Hypothalamus (tissue), 51 donors: ENCODE measurements around the gene CTRL.
"Not testable (repeated sequence)": the region's sequence is repeated elsewhere in the genome, so short reads cannot be mapped to it uniquely, and the experiment has no call there.

Experiments used
- DNase-seq, 51 donors: peaks; one replicate each; lab custom pipeline; 2025; lab: John Stamatoyannopoulos, UW

CTRL gene

DNA sequence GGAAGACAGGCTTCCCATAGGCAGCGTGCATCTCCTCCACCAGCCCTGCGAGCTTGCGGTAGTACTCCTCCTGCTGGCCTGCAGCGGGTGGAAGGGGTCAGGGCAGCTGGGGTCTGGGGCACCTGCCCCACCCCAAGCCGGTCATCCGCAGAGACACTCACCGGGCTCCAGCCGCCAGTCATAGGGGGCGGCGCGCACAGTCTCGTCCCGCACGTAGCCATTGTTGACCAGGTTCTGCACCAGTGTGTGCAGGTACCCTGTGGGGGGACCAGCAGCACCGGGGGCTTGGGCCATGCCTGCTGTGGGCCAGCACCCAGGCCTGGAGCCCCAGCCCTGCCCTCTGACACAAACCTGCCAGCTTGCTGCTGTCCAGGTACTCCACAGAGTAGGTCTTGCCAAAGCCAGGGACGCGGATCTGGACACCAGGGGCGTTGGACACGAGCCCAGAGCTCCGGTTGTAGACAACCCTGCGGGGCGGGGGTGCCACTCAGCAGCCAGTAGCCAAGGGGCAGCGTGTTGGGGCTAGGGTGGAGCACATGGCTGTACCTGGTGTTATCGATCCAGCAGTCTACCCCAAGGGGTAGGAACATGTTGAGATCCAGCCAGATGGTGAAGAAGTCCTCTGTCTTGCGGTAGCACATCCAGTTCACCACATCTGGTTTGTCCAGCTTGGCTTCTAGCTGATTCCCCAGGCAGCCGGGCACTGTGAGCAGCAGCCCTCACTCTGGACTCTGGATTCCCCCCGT lies 11.0 kb upstream of the CTRL start:
- DNase-seq, result no peak

DNA sequence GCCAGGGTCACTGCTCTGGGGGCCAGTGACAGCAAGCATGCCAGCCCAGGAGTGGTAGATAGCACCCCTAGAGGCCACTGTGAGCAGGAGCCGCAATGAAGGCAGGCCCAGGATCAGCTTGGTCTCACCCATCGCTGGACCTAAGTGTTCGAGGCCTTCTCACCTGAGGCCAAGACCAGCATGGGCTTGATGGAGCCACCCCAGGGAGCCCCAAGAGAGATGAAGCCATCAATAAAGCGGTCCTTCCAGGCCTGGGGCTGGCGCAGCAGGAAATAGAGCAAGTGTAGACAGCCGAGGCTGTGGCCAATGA lies 10.5 kb upstream of the CTRL start:
- DNase-seq, result peak in 11 of 51 donors; percentile 14 to 39 (median 32)

DNA sequence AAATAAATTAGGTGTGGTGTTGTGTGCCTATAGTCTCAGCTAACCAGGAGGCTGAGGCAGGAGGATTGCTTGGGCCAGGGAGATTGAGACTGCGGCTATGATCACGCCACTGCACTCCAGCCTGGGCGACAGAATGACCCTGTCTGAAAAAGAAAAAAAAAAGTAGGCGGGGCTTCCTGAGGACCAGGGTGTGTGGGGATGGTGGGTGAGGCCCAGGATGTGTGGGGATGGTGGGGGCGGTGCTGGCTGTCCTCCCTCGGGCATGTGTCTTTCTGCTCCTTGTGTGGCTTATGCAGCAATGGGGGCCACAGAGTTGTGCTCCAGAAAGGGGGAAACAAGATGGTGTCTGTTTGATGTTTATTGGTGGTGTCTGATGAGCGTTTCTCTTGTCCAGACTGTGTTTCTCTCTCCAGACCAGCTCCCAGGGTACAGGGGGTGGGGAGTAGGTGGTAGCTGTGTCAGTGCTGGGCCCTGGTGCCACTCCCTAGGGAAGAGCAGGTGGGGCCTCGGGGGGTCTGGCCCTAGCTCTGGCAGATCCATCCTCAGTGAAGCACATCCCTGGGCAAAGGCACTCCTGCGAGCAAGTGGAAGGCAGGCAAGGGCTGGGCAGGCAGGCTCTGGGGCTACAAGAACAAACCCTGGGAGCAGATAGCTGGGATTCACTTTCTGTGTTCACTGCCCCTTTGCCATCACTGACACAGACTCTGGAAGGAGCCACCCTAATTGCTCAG lies 10.0 kb upstream of the CTRL start:
- DNase-seq, result peak in 1 of 51 donors; percentile 14

DNA sequence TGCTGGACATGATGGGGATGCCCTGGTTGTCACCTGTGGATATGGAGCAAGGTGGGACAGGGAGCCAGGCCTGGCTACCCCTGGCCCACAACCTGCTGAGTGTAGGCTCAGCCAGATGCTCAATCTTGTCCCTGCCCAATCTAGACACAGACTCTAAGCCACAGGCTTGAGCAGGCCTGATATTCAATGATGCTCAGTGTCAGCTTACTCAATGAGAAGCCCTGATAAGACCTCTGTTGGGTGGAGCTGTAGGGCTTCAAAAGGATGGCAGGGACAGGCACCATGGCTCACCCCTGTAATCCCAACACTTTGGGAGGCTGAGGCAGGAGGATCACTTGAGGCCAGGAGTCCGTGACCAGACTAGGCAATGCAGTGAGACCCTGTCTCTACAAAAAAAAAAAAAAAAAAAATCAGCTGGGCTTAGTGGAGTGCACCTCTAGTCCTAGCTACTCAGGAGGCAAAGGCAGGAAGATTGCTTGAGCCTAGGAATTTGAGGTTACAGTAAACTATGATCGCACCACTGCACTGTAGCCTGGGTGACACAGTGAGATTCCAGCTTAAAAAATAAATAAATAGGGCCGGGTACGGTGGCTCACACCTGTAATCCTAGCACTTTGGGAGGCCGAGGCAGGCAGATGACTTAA lies 8.9 kb upstream of the CTRL start:
- no peak for DNase-seq

DNA sequence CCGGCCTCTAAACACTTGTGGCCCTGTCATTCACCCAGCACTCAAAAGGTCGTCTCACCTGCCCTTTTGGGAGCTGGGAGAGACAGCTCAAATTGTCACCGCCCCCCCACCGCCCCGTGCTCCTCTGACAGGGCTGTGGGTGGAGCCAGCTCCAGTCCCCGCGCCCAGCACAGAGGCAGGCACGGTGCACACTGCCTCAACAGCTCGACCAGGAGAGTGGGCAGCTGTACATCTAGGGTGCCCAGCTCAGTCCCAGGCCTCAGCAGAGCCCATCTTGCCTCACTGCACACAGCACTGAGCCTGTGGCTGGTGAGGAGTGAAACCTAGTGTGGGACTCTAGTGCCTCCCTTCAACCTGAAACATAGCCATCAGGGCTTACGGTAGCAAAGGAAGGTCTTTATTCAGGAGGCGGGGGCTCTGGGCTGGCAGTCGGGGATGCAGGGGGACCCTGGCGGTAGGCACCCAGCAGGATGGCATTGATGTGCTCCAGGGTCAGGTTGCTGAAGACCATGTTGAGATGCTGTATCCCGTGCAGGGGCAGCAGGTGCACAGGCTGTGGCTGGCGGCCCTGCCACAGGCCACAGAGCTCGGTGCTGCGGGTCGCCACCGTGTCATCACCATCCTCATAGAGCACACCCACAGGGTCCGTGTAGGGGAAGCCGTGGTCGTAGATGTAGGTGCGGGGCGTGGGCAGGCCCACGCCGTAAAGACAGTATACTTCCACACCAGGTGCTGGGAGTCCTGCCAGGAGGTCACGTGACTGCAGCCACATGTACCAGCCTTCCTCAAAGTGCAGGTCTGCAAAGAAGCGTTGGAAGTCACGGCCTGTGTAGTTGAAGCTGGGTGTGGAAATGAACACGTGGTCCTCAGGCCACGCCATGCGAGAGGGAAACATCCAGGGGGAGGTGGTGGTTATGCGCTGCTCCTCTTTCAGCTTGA lies 8.1 kb upstream of the CTRL start:
- no peak for DNase-seq

DNA sequence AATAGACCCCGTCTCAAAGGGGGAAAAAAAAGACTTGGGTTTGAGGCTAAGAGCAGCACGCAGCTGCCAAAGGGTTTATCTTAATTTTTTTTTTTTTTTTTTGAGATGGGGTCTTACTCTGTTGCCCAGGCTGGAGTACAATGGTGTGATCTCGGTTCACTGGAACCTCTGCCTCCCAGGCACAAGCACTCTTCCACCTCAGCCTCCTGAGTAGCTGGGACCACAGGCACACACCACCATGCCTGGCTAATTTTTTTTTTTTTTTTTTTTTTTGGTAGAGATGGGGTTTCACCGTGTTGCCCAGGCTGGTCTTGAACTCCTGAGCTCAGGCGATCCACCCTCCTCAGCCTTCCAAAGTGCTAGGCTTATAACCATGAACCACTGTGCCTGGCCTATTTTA lies 6.1 kb upstream of the CTRL start:
- DNase-seq, result not testable (repeated sequence)

DNA sequence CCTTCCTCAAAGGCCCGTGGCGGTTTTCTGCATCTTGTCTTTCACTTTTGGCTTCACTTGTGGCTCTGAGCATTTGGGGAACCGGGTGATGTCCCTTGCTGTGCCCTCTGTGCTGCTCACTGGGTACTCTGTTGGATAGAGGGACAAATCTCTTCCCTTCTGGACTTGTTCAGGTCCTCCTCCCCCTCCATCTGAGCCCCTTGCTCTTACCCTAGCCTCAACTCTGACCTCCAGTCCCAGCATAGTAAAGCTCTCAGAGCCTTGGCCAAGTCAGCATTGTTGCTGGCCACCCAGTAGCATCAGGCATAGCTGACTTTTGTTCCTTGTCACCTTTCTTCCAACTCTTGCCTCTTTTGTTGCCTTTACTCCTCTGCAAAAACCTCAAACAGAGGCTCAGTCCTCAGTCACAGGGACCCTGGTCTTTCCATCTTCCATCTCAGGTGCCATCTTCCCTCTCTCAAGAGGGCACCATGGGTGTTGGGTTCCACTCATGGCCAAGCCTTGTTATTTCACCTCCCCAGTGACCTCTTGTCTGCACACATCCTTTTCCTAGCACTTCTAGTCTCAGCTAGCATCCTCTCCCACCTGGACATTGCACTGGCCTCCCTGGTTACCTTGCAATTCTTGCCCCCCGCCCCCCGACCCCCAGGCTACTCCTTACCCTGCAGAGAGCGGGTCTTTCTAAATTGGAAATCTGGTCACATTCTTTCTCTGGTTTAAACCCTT lies 5.4 kb upstream of the CTRL start:
- DNase-seq, result peak in 7 of 51 donors; percentile 22 to 65 (median 50)

DNA sequence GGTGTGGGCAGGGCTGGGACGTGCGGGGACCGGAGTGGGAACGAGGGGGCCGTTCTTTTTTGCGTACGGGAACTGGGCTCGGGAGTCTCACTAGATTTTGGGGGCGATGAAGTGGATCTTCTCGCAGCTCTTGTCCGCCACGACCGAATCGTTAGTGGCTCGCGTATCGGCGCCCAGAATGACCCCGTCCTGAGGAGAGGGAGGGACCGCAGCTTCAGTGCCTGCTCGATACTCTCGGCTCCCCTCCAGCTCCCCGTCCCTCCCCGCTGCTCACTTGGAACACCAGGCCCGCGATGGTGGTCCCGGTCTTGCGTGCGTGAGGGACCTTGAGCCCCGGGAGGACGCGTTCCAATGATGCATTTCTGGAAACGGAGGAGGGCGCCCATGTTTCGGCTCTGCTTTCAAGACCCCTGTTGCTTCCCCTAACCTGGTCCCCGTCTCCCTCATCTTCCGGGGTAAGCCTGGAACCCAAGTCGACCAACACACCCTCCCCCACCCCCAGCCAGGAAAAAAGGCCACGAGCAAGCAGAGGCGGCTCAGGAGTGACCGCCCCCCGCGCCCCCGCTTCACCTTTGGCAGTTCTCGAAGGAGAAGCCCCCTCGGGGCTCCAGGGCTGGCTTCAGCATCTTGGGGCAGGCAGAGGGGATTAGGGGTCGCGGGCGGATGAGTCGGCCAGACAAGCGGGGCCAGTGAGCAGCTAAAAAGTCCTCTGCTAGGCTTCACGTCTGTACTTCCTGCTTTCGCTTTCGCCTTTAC lies 4.6 kb upstream of the CTRL start, which contains the start of gene PSMB10:
PSMB10 (minus strand) TSS at position 727 of the 756 bp plus-strand sequence; CDS start at position 626, 101 bp downstream.
- DNase-seq, result peak in 34 of 51 donors; percentile 16 to 70 (median 54)

DNA sequence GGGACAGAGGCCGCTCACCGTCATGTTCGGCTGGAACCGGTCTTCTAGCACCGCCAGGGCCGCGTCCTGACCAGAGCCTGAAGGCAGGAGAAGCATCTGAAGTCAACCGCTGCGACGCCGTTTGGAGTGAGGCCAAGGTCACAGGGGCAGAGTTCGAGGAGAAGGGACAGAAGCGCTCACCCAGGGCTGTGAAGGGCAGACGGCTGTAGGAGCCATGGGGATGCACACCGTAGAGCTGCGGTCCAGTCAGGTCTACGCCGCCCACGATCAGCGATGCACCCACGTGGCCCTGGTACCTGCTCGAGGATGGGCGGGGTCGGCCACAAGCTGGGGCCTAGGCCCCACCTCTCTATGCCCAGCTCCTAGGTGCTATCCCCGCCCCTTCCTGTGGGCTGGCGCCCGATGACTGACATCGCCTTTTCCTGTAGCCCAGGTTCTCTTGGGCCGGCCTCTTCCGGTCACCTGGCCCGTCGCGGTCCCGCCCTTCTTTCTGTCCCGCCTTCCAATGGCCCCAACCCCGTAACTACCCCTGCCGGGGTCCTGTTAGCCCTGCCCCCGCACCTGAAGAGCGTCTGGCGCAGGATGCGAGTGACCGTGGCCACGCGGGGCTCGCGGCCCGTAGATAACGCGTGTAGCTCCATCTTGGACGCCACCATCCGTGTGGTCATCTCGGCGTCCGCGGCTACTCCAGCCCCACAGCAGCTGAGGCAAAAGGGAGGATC lies 3.9 kb upstream of the CTRL start:
- peak; percentile 43 to 98 (median 91) for DNase-seq

DNA sequence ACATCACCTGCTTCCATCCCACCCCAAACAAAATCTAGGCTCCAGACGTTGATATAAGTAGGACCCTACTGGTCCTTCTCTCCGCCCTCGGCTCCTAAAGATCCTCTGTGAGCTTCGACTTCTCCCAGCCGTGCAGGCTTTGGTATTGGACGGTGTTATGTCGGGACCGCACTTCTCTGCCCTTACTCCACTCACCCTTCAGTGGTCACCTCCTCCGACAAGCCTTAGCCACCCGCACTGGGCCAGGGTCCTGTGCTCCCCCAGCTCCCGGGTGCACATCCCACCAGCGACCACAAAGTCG lies 3.4 kb upstream of the CTRL start:
- DNase-seq, result no peak

DNA sequence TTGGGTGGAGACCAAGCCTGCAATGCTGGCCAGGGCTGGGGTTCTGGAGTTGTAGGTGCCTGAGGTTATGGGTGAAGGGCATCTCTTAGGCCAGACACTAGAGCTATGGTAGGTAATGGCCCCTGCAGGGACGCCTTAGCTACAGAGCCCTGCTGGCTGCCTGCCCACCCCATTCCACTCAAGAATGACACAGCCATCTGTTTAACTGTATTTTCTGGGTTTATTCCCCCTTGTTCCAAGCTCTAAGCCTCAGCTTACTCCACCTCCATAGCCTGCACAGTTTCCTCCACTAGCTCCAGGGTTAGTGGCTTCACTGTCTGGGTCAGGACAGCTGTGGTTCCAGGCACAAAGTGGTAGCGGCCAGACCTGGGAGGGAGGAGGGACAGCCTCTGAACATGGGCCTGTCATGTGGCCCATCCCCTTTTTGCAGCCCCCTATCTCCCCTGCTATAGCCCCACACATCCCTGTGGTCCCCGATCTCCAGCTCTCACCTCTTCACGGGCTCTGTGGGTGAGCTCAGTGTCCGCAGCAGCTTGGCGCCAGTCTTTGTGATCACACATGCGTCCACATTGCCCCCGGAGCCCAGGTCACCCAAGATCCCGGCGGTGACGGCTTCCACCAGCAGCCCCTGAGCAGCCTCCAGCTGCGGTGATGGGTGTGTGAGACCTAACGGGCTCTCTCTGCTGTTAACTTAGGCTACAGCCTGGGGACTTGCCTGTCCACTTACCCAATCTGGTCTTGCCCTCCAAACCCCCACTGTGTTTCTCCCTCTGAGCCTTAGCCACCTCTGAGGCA lies 2.8 kb upstream of the CTRL start:
- DNase-seq, result peak in 3 of 51 donors; percentile 14 to 41 (median 22)

DNA sequence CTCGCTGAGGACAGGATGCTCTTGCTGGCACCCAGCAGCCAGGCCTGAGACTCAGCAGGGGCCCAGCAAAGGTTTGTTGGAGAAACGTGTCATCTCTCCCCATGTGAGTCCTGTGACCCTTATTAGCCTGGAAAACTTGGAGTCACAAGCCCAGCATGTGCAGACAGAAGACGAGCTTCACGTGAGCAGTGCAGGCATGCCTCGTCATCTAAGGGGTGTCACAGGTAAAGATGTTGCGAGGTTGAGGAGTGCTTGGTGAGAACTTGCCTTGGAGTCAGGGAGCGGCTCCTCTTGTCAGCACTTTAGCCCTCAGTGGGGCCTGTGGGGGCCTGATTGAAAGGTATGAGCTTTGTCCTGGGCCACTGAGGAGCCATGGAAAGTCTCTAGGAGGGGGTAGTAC lies 2.1 kb upstream of the CTRL start:
- no peak for DNase-seq

DNA sequence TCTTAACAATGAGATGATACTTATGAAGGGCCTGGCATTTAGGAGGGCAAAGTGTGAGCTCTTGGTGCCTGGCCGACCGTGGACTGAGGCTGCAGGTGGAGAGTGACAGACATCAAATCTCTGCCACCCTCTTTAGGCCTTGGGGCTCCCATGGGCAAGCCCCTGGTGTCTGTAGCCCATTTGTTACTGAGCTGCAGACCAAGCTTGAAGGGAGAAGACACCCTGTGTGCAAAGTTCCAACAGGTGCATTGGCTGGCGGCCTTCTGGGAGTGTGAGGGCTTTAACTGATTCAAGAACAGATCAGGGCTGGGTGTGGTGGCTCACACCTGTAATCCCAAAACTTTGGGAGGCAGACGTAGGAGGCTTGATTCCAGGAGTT lies 789 bp upstream of the CTRL start:
- DNase-seq, result no peak

DNA sequence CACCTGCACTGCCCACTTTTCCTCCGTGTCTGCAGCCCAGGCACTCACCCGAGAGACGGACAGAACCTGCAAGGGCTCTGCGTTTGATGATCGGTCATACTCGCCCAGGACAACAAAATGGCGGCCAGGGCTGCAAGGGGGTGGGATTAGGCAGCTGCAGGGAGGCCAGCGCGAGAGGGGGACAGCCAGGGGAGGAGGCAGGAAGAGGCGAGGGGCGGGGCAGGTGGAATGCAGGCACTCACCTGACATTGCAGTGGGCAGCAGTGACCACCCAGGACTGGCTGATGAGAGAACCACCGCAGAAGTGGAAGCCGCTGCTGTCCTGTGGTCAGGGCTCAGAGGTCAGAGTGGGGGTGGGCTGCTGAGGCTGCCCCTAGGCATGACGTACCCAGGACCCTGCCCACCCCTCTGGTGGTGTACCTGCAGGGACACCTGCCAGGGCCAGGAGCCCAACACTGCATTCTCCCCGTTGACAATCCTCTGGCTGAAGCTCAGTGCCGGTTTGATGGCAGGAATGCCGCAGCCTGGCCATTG lies 917 bp downstream of the CTRL start:
- DNase-seq, result no peak

DNA sequence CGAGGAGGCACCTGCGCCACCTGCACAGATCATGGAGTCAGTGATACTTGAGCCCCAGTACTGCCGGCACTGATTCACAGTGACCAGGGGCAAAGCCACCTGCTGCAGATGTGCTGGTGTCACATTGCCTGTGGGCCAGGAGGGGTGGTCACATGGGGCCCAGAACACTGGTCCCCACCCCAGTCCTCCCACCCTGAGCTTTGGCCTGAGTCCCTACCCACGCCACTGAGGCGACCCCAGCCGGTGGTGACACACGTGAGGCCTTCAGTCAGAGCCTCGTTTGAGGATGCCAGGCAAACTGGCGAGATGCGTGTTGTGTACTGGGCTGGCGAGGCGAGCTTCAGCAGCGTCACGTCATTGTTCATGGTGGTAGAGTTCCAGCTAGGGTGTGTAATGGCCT lies 1.5 kb downstream of the CTRL start:
- no peak for DNase-seq

DNA sequence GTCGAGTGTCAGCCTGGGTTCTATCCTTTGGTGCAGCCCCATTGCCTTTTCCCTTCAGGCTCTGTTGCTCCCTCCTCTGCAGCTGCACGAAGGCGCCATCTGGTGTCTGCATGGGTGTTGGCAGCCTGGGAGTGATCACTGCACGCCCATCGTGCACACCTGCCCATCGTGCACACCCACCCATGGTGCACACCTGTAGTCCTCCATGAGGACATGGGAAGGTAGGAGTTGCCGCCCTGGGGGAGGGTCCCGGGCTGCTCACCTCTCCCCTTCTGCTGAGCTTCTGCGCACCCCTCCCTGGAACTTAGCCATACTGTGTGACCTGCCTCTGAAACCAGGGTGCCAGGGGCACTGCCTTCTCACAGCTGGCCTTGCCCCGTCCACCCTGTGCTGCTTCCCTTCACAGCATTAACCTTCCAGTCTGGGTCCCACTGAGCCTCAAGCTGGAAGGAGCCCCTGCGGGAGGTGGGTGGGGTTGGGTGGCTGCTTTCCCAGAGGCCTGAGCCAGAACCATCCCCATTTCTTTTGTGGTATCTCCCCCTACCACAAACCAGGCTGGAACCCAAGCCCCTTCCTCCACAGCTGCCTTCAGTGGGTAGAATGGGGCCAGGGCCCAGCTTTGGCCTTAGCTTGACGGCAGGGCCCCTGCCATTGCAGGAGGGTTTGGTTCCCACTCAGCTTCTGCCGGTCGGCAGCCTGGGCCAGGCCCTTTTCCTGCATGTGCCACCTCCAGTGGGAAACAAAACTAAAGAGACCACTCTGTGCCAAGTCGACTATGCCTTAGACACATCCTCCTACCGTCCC lies 2.9 kb downstream of the CTRL start:
- peak in 45 of 51 donors; percentile 16 to 81 (median 53) for DNase-seq

DNA sequence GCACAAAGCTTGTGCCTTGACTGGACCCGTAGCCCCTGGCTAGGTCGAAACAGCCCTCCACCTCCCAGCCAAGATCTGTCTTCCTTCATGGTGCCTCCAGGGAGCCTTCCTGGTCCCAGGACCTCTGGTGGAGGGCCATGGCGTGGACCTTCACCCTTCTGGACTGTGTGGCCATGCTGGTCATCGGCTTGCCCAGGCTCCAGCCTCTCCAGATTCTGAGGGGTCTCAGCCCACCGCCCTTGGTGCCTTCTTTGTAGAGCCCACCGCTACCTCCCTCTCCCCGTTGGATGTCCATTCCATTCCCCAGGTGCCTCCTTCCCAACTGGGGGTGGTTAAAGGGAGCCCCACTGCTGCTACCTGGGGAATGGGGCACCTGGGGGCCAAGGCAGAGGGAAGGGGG lies 3.5 kb downstream of the CTRL start:
- DNase-seq, result no peak
